SK-N-SH treated with all-trans-retinoic acid at 6 μM for 48 hours (cell line): ENCODE measurements around the gene AVPR1A.

Experiments
- ATAC-seq: fragments of 200-7000 bp; cut with Tn5 transposase; 3 replicates; pipeline ENCODE4 v1.9.1; 2020; ENCODE audit warnings: mild to moderate bottlenecking, moderate library complexity
- ARNTL ChIP-seq: fragments of 450-650 bp; formaldehyde crosslinking; IDR thresholded peaks from 2 replicates; pipeline ENCODE4 v1.5.0; 2020; ENCODE audit warnings: low read depth, mild to moderate bottlenecking, moderate library complexity, borderline replicate concordance
- BACH2 ChIP-seq: fragments of 250-450 bp; sonication (Bioruptor Pico); IDR thresholded peaks from 2 replicates; pipeline ENCODE4 v1.9.0; 2021; ENCODE audit warnings: mild to moderate bottlenecking, borderline replicate concordance
- CSDC2 ChIP-seq: fragments of 250-450 bp; sonication (Bioruptor Pico); IDR thresholded peaks from 2 replicates; pipeline ENCODE4 v1.5.0; 2020; ENCODE audit warnings: mild to moderate bottlenecking, moderate library complexity
- ESRRG ChIP-seq: fragments of 250-450 bp; sonication (Bioruptor Pico); IDR thresholded peaks from 2 replicates; pipeline ENCODE4 v1.6.1; 2021; ENCODE audit warnings: mild to moderate bottlenecking
- GLIS3 ChIP-seq: fragments of 250-450 bp; sonication (Bioruptor Pico); IDR thresholded peaks from 2 replicates; pipeline ENCODE4 v1.5.0; 2020; ENCODE audit warnings: mild to moderate bottlenecking, moderate library complexity
- ISL1 ChIP-seq: fragments of 250-450 bp; sonication (Bioruptor Pico); IDR thresholded peaks from 2 replicates; pipeline ENCODE4 v2.1.2; 2022; ENCODE audit warnings: mild to moderate bottlenecking, moderate library complexity
- OSR1 ChIP-seq: fragments of 250-450 bp; sonication (Bioruptor Pico); IDR thresholded peaks from 2 replicates; pipeline ENCODE4 v1.8.0; 2022; ENCODE audit warnings: moderate library complexity, mild to moderate bottlenecking, inconsistent platforms
- PPARA ChIP-seq: fragments of 250-450 bp; sonication (Bioruptor Pico); IDR thresholded peaks from 2 replicates; pipeline ENCODE4 v1.5.0; 2020; ENCODE audit warnings: mild to moderate bottlenecking, borderline replicate concordance
- SNAI2 ChIP-seq: fragments of 250-450 bp; sonication (Bioruptor Pico); IDR thresholded peaks from 2 replicates; pipeline ENCODE4 v1.5.0; 2020; ENCODE audit warnings: mild to moderate bottlenecking, moderate library complexity
- TOX ChIP-seq: fragments of 250-450 bp; sonication (Bioruptor Pico); IDR thresholded peaks from 2 replicates; pipeline ENCODE4 v1.8.0; 2021; ENCODE audit warnings: mild to moderate bottlenecking, moderate library complexity, borderline replicate concordance
- ZC3H10 ChIP-seq: fragments of 250-450 bp; sonication (Bioruptor Pico); IDR thresholded peaks from 2 replicates; pipeline ENCODE4 v1.5.1; 2021; ENCODE audit warnings: mild to moderate bottlenecking, moderate library complexity
- ZFP3 ChIP-seq: fragments of 250-450 bp; sonication (Bioruptor Pico); IDR thresholded peaks from 2 replicates; pipeline ENCODE4 v1.5.0; 2020; ENCODE audit warnings: mild to moderate bottlenecking, moderate library complexity
- ZFP30 ChIP-seq: fragments of 450-650 bp; formaldehyde crosslinking; IDR thresholded peaks from 2 replicates; pipeline ENCODE4 v1.5.0; 2022; ENCODE audit warnings: mild to moderate bottlenecking, moderate library complexity
- ZNF565 ChIP-seq: fragments of 450-650 bp; formaldehyde crosslinking; conservative IDR thresholded peaks from 2 replicates; pipeline ENCODE4 v1.5.0; 2020; ENCODE audit warnings: low read depth, mild to moderate bottlenecking, moderate library complexity
- ZNF70 ChIP-seq: fragments of 450-650 bp; formaldehyde crosslinking; IDR thresholded peaks from 2 replicates; pipeline ENCODE4 v1.5.0; 2020; ENCODE audit warnings: mild to moderate bottlenecking, moderate library complexity
- ZNF8 ChIP-seq: fragments of 450-650 bp; formaldehyde crosslinking; IDR thresholded peaks from 2 replicates; pipeline ENCODE4 v1.5.0; 2020; ENCODE audit warnings: mild to moderate bottlenecking, moderate library complexity
- TF ChIP-seq, protein P1 (sequence below): fragments of 250-450 bp; sonication (Bioruptor Pico); IDR thresholded peaks from 2 replicates; pipeline ENCODE4 v1.5.1; 2020; ENCODE audit warnings: low read depth, mild to moderate bottlenecking, moderate library complexity
- TF ChIP-seq, protein P2 (sequence below): fragments of 250-450 bp; sonication (Bioruptor Pico); IDR thresholded peaks from 2 replicates; pipeline ENCODE4 v1.8.0; 2021; ENCODE audit warnings: low read depth, mild to moderate bottlenecking, moderate library complexity, borderline replicate concordance
- TF ChIP-seq, protein P3 (sequence below): fragments of 250-450 bp; sonication (Bioruptor Pico); IDR thresholded peaks from 2 replicates; pipeline ENCODE4 v1.8.0; 2020; ENCODE audit warnings: mild to moderate bottlenecking, moderate library complexity, borderline replicate concordance
- TF ChIP-seq, protein P4 (sequence below): fragments of 250-450 bp; sonication (Bioruptor Pico); IDR thresholded peaks from 2 replicates; pipeline ENCODE4 v1.5.1; 2021; ENCODE audit warnings: mild to moderate bottlenecking, moderate library complexity
- TF ChIP-seq, protein P5 (sequence below): fragments of 250-450 bp; sonication (Bioruptor Pico); IDR thresholded peaks from 2 replicates; pipeline ENCODE4 v1.5.0; 2020; ENCODE audit warnings: mild to moderate bottlenecking, moderate library complexity

AVPR1A gene

DNA sequence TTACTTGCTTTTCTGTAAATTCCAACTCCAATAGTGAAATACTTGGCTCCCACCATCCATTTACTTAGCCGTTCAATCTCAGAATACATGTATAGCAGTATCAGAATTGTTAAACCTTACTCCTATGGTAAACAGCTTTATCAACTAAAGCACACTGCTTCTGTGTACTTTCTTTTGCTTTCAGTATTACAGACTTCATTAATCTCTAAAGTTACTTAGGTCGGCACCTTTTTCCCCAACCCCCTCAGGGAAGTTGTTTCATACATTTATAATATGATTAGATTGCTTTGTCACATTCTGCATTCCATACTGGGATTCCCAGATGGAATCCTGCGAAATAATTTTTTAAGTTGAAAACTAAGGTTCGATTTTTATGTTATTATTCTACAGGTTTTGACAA lies 12.5 kb downstream of the AVPR1A start (continued):
- TF ChIP-seq, protein P1, sequence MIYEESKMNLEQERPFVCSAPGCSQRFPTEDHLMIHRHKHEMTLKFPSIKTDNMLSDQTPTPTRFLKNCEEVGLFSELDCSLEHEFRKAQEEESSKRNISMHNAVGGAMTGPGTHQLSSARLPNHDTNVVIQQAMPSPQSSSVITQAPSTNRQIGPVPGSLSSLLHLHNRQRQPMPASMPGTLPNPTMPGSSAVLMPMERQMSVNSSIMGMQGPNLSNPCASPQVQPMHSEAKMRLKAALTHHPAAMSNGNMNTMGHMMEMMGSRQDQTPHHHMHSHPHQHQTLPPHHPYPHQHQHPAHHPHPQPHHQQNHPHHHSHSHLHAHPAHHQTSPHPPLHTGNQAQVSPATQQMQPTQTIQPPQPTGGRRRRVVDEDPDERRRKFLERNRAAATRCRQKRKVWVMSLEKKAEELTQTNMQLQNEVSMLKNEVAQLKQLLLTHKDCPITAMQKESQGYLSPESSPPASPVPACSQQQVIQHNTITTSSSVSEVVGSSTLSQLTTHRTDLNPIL (CRISPR knock-in tag) = no peak

DNA sequence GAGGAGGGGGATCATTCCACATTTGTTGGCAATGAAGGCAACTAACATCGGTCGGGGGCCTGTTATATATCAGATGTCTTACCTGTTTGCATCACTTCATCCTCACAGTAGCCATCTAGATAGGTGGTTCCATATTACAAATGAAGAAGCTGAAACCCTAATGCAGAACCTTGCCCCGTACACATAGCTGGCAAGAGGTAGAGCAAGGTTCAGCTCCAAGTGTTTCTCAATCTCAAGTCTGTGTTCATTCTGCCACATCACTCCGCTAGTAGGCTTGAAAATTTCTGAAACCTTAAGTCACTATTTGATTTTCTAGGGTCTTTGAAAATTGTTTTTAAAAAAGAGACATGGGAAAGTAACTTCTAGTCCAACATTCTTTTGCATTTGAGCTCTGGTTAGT lies 17.0 kb downstream of the AVPR1A start:
- ATAC-seq = no peak
- no peak for TF ChIP-seq TOX (CRISPR knock-in tag)
- no peak for TF ChIP-seq ZFP30 (CRISPR knock-in tag)
- TF ChIP-seq OSR1 (CRISPR knock-in tag) = no peak
- TF ChIP-seq, protein P1 (CRISPR knock-in tag) = no peak
- TF ChIP-seq BACH2 = no peak
- no peak for TF ChIP-seq ZNF565
- TF ChIP-seq GLIS3 (CRISPR knock-in tag) = no peak
- TF ChIP-seq, protein P2, sequence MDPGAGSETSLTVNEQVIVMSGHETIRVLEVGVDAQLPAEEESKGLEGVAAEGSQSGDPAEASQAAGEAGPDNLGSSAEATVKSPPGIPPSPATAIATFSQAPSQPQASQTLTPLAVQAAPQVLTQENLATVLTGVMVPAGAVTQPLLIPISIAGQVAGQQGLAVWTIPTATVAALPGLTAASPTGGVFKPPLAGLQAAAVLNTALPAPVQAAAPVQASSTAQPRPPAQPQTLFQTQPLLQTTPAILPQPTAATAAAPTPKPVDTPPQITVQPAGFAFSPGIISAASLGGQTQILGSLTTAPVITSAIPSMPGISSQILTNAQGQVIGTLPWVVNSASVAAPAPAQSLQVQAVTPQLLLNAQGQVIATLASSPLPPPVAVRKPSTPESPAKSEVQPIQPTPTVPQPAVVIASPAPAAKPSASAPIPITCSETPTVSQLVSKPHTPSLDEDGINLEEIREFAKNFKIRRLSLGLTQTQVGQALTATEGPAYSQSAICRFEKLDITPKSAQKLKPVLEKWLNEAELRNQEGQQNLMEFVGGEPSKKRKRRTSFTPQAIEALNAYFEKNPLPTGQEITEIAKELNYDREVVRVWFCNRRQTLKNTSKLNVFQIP (CRISPR knock-in tag) = no peak

DNA sequence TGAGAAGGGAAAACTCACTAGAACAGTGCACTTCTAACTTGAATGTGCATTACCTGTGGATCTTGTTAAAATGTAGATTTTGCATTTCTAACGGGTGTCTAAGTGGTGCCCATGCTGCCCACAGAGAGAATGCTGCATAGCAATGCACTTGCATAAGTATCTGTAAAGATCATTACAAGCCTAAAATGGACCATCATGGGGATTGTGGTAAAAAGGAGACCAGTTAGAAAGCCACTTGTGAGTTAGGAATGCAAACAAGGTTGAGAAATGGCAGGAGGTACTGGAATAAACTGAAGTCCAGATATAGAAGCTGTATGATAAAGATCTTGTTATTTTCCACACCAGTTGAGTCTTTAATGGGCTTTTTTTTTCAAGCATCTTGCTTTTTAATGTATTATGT lies 18.8 kb downstream of the AVPR1A start:
- TF ChIP-seq, protein P3, sequence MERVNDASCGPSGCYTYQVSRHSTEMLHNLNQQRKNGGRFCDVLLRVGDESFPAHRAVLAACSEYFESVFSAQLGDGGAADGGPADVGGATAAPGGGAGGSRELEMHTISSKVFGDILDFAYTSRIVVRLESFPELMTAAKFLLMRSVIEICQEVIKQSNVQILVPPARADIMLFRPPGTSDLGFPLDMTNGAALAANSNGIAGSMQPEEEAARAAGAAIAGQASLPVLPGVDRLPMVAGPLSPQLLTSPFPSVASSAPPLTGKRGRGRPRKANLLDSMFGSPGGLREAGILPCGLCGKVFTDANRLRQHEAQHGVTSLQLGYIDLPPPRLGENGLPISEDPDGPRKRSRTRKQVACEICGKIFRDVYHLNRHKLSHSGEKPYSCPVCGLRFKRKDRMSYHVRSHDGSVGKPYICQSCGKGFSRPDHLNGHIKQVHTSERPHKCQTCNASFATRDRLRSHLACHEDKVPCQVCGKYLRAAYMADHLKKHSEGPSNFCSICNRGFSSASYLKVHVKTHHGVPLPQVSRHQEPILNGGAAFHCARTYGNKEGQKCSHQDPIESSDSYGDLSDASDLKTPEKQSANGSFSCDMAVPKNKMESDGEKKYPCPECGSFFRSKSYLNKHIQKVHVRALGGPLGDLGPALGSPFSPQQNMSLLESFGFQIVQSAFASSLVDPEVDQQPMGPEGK (CRISPR knock-in tag) = no peak
- TF ChIP-seq ZFP3 = no peak
- TF ChIP-seq GLIS3 (CRISPR knock-in tag) = no peak
- no peak for TF ChIP-seq ZNF8 (CRISPR knock-in tag)
- TF ChIP-seq, protein P4, sequence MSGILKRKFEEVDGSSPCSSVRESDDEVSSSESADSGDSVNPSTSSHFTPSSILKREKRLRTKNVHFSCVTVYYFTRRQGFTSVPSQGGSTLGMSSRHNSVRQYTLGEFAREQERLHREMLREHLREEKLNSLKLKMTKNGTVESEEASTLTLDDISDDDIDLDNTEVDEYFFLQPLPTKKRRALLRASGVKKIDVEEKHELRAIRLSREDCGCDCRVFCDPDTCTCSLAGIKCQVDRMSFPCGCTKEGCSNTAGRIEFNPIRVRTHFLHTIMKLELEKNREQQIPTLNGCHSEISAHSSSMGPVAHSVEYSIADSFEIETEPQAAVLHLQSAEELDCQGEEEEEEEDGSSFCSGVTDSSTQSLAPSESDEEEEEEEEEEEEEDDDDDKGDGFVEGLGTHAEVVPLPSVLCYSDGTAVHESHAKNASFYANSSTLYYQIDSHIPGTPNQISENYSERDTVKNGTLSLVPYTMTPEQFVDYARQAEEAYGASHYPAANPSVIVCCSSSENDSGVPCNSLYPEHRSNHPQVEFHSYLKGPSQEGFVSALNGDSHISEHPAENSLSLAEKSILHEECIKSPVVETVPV (CRISPR knock-in tag) = no peak
- TF ChIP-seq TOX (CRISPR knock-in tag) = no peak
- no peak for TF ChIP-seq ZC3H10 (CRISPR knock-in tag)
- no peak for TF ChIP-seq PPARA (CRISPR knock-in tag)
- no peak for TF ChIP-seq CSDC2
- TF ChIP-seq OSR1 (CRISPR knock-in tag) = no peak
- no peak for TF ChIP-seq BACH2
- no peak for TF ChIP-seq ISL1 (CRISPR knock-in tag)
- TF ChIP-seq, protein P1 (CRISPR knock-in tag) = no peak
- TF ChIP-seq ZFP30 (CRISPR knock-in tag) = no peak
- no peak for TF ChIP-seq ZNF565
- no peak for TF ChIP-seq ESRRG (CRISPR knock-in tag)
- ATAC-seq = no peak

DNA sequence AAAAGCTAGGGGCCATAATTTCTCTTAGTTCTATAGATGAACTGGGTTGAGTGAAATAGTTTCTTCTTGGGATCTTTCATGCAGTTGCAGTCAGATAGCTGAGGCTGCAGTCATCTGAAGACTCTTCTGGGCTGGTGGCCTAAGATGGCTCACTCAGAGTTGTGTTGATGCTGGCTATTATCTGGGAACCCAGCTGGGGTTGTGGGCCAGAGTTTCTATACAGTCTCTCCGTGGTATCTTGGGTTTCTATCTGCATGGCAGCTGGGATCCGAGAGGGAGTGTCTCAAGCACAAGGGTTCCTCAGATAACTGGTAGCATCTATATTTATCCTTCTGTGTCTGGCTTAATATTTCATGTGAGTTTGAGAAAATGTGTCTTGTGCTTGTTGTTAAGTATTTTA lies 21.1 kb downstream of the AVPR1A start:
- ATAC-seq = no peak
- no peak for TF ChIP-seq GLIS3 (CRISPR knock-in tag)
- no peak for TF ChIP-seq ZFP3
- no peak for TF ChIP-seq PPARA (CRISPR knock-in tag)
- TF ChIP-seq, protein P5, sequence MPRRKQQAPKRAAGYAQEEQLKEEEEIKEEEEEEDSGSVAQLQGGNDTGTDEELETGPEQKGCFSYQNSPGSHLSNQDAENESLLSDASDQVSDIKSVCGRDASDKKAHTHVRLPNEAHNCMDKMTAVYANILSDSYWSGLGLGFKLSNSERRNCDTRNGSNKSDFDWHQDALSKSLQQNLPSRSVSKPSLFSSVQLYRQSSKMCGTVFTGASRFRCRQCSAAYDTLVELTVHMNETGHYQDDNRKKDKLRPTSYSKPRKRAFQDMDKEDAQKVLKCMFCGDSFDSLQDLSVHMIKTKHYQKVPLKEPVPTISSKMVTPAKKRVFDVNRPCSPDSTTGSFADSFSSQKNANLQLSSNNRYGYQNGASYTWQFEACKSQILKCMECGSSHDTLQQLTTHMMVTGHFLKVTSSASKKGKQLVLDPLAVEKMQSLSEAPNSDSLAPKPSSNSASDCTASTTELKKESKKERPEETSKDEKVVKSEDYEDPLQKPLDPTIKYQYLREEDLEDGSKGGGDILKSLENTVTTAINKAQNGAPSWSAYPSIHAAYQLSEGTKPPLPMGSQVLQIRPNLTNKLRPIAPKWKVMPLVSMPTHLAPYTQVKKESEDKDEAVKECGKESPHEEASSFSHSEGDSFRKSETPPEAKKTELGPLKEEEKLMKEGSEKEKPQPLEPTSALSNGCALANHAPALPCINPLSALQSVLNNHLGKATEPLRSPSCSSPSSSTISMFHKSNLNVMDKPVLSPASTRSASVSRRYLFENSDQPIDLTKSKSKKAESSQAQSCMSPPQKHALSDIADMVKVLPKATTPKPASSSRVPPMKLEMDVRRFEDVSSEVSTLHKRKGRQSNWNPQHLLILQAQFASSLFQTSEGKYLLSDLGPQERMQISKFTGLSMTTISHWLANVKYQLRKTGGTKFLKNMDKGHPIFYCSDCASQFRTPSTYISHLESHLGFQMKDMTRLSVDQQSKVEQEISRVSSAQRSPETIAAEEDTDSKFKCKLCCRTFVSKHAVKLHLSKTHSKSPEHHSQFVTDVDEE = no peak
- no peak for TF ChIP-seq ESRRG (CRISPR knock-in tag)
- TF ChIP-seq ZNF70 = no peak
- no peak for TF ChIP-seq ISL1 (CRISPR knock-in tag)
- TF ChIP-seq, protein P2 (CRISPR knock-in tag) = no peak
- TF ChIP-seq ARNTL = no peak
- no peak for TF ChIP-seq ZNF8 (CRISPR knock-in tag)
- no peak for TF ChIP-seq SNAI2 (CRISPR knock-in tag)
